WTC11 (cell line): ENCODE measurements around the gene GAS6. TPM values are rescaled to one million over a fixed set of nuclear protein-coding genes. Genes with fewer than 3 reads are reported as not detected.

Source experiments
- ATAC-seq: fragments of 200-7000 bp; cut with Tn5 transposase; 2 replicates; pipeline ENCODE4 v1.10.0; 2021; ENCODE audit warnings: mild to moderate bottlenecking, moderate library complexity
- CTCF ChIA-PET: fragments of 300-600 bp; sonication (Branson Sonifier 250); formaldehyde crosslinking; loops from one replicate; lab custom pipeline; 2021; ENCODE audit warnings: antibody characterized with exemption; lab: Charles Lee
- POLR2A ChIA-PET: fragments of 350-600 bp; sonication (Branson Sonifier 250); formaldehyde crosslinking; loops from one replicate; lab custom pipeline; 2021; ENCODE audit warnings: antibody characterized with exemption; lab: Charles Lee
- DNase-seq: peaks from one replicate; pipeline ENCODE4 v3.0.0; 2021; ENCODE audit warnings: low spot score
- H3K27ac Mint-ChIP-seq: 2 replicates; pipeline ENCODE4 v1.8.0; 2021; ENCODE audit warnings: mixed read lengths
- H3K27me3 Mint-ChIP-seq: 2 replicates; pipeline ENCODE4 v1.8.0; 2021; ENCODE audit warnings: low read depth, mild to moderate bottlenecking, moderate library complexity, mixed read lengths
- H3K36me3 Mint-ChIP-seq: 2 replicates; pipeline ENCODE4 v1.8.0; 2021; ENCODE audit warnings: mixed read lengths
- H3K4me1 Mint-ChIP-seq: 2 replicates; pipeline ENCODE4 v1.8.0; 2022; ENCODE audit warnings: mixed read lengths
- H3K4me3 Mint-ChIP-seq: 2 replicates; pipeline ENCODE4 v1.8.0; 2021; ENCODE audit warnings: mild to moderate bottlenecking, moderate library complexity, mixed read lengths
- H3K9me3 Mint-ChIP-seq: 2 replicates; pipeline ENCODE4 v1.8.0; 2021; ENCODE audit warnings: mixed read lengths
- ATF3 ChIP-seq: sonication (generic); formaldehyde crosslinking; conservative IDR thresholded peaks from 2 replicates; pipeline ENCODE4 v1.8.1; 2022; ENCODE audit warnings: mild to moderate bottlenecking, missing genetic modification reagents
- CTCF ChIP-seq: fragments of 200-600 bp; IDR thresholded peaks from 2 replicates; pipeline ENCODE4 v1.8.0; 2022; ENCODE audit warnings: antibody characterized with exemption
- E2F5 ChIP-seq: sonication (generic); formaldehyde crosslinking; IDR thresholded peaks from 2 replicates; pipeline ENCODE4 v1.8.1; 2022; ENCODE audit warnings: mild to moderate bottlenecking, moderate library complexity, missing genetic modification reagents
- HMGXB4 ChIP-seq: sonication (generic); formaldehyde crosslinking; IDR thresholded peaks from 2 replicates; pipeline ENCODE4 v1.8.1; 2023; ENCODE audit warnings: mild to moderate bottlenecking, moderate library complexity, missing genetic modification reagents
- MXD4 ChIP-seq: fragments of 250-450 bp; sonication (Bioruptor Pico); IDR thresholded peaks from 2 replicates; pipeline ENCODE4 v1.8.0; 2021; ENCODE audit warnings: mild to moderate bottlenecking, moderate library complexity, borderline replicate concordance
- MYBL2 ChIP-seq: sonication (generic); formaldehyde crosslinking; IDR thresholded peaks from 2 replicates; pipeline ENCODE4 v1.8.1; 2023; ENCODE audit warnings: mild to moderate bottlenecking, moderate library complexity, missing genetic modification reagents
- NR2C2 ChIP-seq: sonication (generic); formaldehyde crosslinking; IDR thresholded peaks from 2 replicates; pipeline ENCODE4 v1.8.0; 2022; ENCODE audit warnings: mild to moderate bottlenecking, missing genetic modification reagents
- ZMAT4 ChIP-seq: fragments of 250-450 bp; sonication (Bioruptor Pico); IDR thresholded peaks from 2 replicates; pipeline ENCODE4 v1.9.0; 2021; ENCODE audit warnings: mild to moderate bottlenecking
- ZNF121 ChIP-seq: sonication (generic); formaldehyde crosslinking; IDR thresholded peaks from 2 replicates; pipeline ENCODE4 v1.8.0; 2023; ENCODE audit warnings: missing genetic modification reagents
- ZNF232 ChIP-seq: sonication (generic); formaldehyde crosslinking; IDR thresholded peaks from 2 replicates; pipeline ENCODE4 v1.8.0; 2022; ENCODE audit warnings: mild to moderate bottlenecking, missing genetic modification reagents
- ZNF512 ChIP-seq: sonication (generic); formaldehyde crosslinking; IDR thresholded peaks from 2 replicates; pipeline ENCODE4 v1.8.1; 2022; ENCODE audit warnings: missing genetic modification reagents, borderline replicate concordance
- ZNF532 ChIP-seq: fragments of 250-450 bp; sonication (Bioruptor Pico); IDR thresholded peaks from 2 replicates; pipeline ENCODE4 v1.9.0; 2021; ENCODE audit warnings: mild to moderate bottlenecking, borderline replicate concordance
- ZNF671 ChIP-seq: fragments of 250-450 bp; sonication (Bioruptor Pico); IDR thresholded peaks from 2 replicates; pipeline ENCODE4 v1.8.0; 2021; ENCODE audit warnings: mild to moderate bottlenecking
- total RNA-seq: library from RNA; stranded (reverse); gene quantifications from 3 replicates; pipeline ENCODE4 v1.2.3, GENCODE V29; 2021
- TF ChIP-seq, protein P1 (sequence below): sonication (generic); formaldehyde crosslinking; IDR thresholded peaks from 2 replicates; pipeline ENCODE4 v1.8.1; 2022; ENCODE audit warnings: low read depth, missing genetic modification reagents, borderline replicate concordance

The GAS6 gene
- total RNA-seq, 1 experiment from 2014 or later: 29.4 TPM

DNA sequence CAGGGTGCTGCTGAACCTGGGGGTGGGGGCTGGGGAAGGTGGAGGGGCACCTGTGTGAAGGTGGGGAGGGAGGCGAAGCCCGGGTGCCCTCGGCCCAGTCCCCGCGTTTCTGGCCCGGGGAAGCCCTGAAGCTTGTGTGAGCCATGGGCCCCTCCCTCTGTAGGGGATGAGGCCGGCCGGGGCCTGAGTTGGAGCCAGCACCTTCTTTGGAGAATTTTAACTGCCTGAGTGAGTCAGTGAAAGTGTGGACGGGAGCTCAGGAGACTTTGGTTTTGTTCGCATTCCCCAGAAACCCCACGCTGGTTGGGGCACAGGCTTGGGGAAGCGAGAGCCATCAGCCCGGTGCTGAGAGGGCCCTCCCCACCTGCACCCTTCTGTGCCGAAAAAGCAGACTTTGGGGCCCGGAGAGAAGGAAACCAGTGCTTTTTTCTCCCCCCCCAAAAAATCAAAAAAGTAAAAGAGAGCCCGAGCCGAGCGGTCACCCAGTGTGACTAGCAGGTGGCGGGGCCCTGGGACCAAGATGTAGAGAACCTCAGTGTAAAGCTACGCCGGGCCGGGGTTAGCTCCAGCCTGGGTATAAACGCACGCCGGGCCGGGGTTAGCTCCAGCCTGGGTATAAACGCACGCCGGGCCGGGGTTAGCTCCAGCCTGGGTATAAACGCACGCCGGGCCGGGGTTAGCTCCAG is 59.7 kb downstream of the GAS6 start:
- H3K36me3 Mint-ChIP-seq: peaks cover 9% of the 10 kb centered on the region
- CTCF ChIA-PET: interaction anchor here (0.7 to 2.5 kb wide), 4 partner anchors 33 to 183 kb away, joined by 3 to 23 read pairs (median 4); no protein-coding TSS in a partner anchor
- H3K27me3 Mint-ChIP-seq: no peaks in the 10 kb centered on the region; the same call in 1 of the 2 replicates
- ATAC-seq (no peak), DNase-seq (peak; percentile 9)
- no peak for TF ChIP-seq ZNF532 (CRISPR knock-in tag)
- no peak for TF ChIP-seq ZNF121 (CRISPR knock-in tag)
- TF ChIP-seq MXD4 (CRISPR knock-in tag): no peak
- no peak for TF ChIP-seq ZNF232
- TF ChIP-seq E2F5 (CRISPR knock-in tag): no peak
- no peak for TF ChIP-seq MYBL2 (CRISPR knock-in tag)
- H3K27ac Mint-ChIP-seq: no peak overlapping the region
- POLR2A ChIA-PET: no interaction called here
- H3K9me3 Mint-ChIP-seq: peaks cover 12% of the 10 kb centered on the region
- no peaks in the 10 kb centered on the region for H3K4me1 Mint-ChIP-seq
- H3K4me3 Mint-ChIP-seq: no peak overlapping the region

DNA sequence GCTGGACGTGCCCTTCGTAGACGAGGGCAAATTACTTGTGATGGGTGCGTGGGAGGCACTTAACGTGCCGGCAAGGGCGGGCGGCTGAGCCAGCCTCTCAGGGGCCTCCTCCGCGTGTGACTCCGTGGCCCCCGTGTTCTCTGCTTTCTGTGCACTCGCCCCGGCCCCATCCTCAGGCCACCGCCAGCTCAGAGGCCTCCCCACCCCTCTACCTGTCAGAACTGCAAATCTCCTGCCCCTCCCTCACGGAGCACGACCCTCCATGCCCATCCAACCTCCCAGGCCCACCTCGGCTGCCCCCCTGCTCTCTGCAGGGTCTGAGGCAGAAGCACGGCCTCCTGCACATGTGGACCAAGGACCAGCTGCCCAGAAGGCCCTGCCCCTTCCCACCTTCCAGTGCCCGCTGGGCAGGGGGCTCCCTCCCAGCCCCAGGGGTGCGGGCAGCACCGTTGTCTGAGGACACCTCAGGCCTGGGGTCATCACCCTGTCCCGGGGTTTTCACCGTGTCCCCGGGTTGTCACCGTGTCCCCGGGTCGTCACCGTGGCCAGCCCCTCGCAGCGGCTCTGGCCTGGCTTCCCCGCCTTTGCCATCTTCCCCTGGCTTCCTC is 60.4 kb downstream of the GAS6 start:
- CTCF ChIA-PET: interaction anchor here (0.7 to 2.5 kb wide), 13 partner anchors 9 to 241 kb away, joined by 3 to 23 read pairs (median 4); partner anchors contain the start of gene TMEM255B
- H3K36me3 Mint-ChIP-seq: peaks cover 5% of the 10 kb centered on the region
- no peaks in the 10 kb centered on the region; the same call in 1 of the 2 replicates for H3K27me3 Mint-ChIP-seq
- H3K4me3 Mint-ChIP-seq: no peak overlapping the region
- no peak for DNase-seq
- POLR2A ChIA-PET: no interaction called here
- H3K27ac Mint-ChIP-seq: no peak overlapping the region
- H3K4me1 Mint-ChIP-seq: no peaks in the 10 kb centered on the region
- H3K9me3 Mint-ChIP-seq: peaks cover 8% of the 10 kb centered on the region
- no peak for ATAC-seq
- TF ChIP-seq CTCF: no peak
- TF ChIP-seq ATF3 (CRISPR knock-in tag): no peak
- no peak for TF ChIP-seq ZNF671 (CRISPR knock-in tag)
- TF ChIP-seq ZNF512 (CRISPR knock-in tag): no peak
- no peak for TF ChIP-seq HMGXB4
- TF ChIP-seq ZMAT4 (CRISPR knock-in tag): no peak
- no peak for TF ChIP-seq NR2C2 (CRISPR knock-in tag)
- no peak for TF ChIP-seq MXD4 (CRISPR knock-in tag)
- TF ChIP-seq ZNF532 (CRISPR knock-in tag): no peak
- TF ChIP-seq, protein P1, sequence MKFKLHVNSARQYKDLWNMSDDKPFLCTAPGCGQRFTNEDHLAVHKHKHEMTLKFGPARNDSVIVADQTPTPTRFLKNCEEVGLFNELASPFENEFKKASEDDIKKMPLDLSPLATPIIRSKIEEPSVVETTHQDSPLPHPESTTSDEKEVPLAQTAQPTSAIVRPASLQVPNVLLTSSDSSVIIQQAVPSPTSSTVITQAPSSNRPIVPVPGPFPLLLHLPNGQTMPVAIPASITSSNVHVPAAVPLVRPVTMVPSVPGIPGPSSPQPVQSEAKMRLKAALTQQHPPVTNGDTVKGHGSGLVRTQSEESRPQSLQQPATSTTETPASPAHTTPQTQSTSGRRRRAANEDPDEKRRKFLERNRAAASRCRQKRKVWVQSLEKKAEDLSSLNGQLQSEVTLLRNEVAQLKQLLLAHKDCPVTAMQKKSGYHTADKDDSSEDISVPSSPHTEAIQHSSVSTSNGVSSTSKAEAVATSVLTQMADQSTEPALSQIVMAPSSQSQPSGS (CRISPR knock-in tag): no peak
